Neuronal stem cell (in vitro differentiated cells): ENCODE measurements around the gene NEMP2.

ENCODE experiments used
- DNase-seq: peaks from one replicate; pipeline ENCODE4 v3.0.0-alpha.2; 2013; ENCODE audit warnings: low spot score
- H2AFZ ChIP-seq: one replicate; pipeline ENCODE4 v1.6.1; 2013; ENCODE audit warnings: mild to moderate bottlenecking, low read length, inconsistent platforms
- H2AK5ac ChIP-seq: 2 replicates; pipeline ENCODE4 v1.6.1; 2013; ENCODE audit warnings: low read depth, mild to moderate bottlenecking, inconsistent platforms, low read length, moderate library complexity, mixed read lengths
- H2BK120ac ChIP-seq: 2 replicates; pipeline ENCODE4 v1.6.1; 2013; ENCODE audit warnings: low read depth, mild to moderate bottlenecking, inconsistent platforms, low read length, moderate library complexity, mixed read lengths
- H2BK12ac ChIP-seq: one replicate; pipeline ENCODE4 v1.6.1; 2013; ENCODE audit warnings: low read length, inconsistent platforms
- H2BK15ac ChIP-seq: 2 replicates; pipeline ENCODE4 v1.6.1; 2013; ENCODE audit warnings: mild to moderate bottlenecking, low read length, inconsistent platforms, mixed read lengths
- H2BK5ac ChIP-seq: one replicate; pipeline ENCODE4 v1.6.1; 2013; ENCODE audit warnings: inconsistent platforms, mild to moderate bottlenecking, low read length, moderate library complexity
- H3K14ac ChIP-seq: one replicate; pipeline ENCODE4 v1.6.1; 2013; ENCODE audit warnings: low read length, inconsistent platforms
- H3K18ac ChIP-seq: 2 replicates; pipeline ENCODE4 v1.6.1; 2013; ENCODE audit warnings: low read length, inconsistent platforms
- H3K23ac ChIP-seq: 2 replicates; pipeline ENCODE4 v1.6.1; 2013; ENCODE audit warnings: low read depth, mild to moderate bottlenecking, mixed read lengths, low read length, inconsistent platforms; ENCODE audit not compliant: poor library complexity
- H3K27ac ChIP-seq: replicated peaks from 3 replicates; pipeline ENCODE4 v1.5.1; 2013; ENCODE audit warnings: low read length, inconsistent platforms
- H3K27me3 ChIP-seq, 3 experiments: 2 replicates each; pipeline ENCODE4 v1.6.1; 2013; ENCODE audit warnings: low read length in 3 of 3, mild to moderate bottlenecking in 2 of 3, inconsistent platforms in 1 of 3, low read depth in 1 of 3, mixed read lengths in 1 of 3, moderate library complexity in 1 of 3; ENCODE audit not compliant: control insufficient read depth in 3 of 3, insufficient read depth in 3 of 3
- H3K36me3 ChIP-seq, 2 donors: replicated peaks in 1 of 2; 2 replicates each; pipeline ENCODE4 v1.6.1; 2013; ENCODE audit warnings: low read length in 2 of 2; ENCODE audit not compliant: control insufficient read depth in 2 of 2, insufficient read depth in 2 of 2
- H3K4ac ChIP-seq: 2 replicates; pipeline ENCODE4 v1.6.1; 2013; ENCODE audit warnings: inconsistent platforms, mild to moderate bottlenecking, low read length, moderate library complexity
- H3K4me1 ChIP-seq, 2 donors: 1 replicate in 1 of 2; 2 replicates in 1 of 2; pipeline ENCODE4 v1.6.1; 2013; ENCODE audit warnings: low read length in 2 of 2, low read depth in 1 of 2; ENCODE audit not compliant: control insufficient read depth in 2 of 2, insufficient read depth in 1 of 2
- H3K4me2 ChIP-seq: one replicate; pipeline ENCODE4 v1.6.1; 2013; ENCODE audit warnings: mild to moderate bottlenecking, low read length, inconsistent platforms; ENCODE audit not compliant: insufficient read depth, poor library complexity, severe bottlenecking
- H3K4me3 ChIP-seq, 2 donors: 2 replicates each; pipeline ENCODE4 v1.5.1; 2013; ENCODE audit warnings: low read length in 2 of 2, mild to moderate bottlenecking in 2 of 2, inconsistent platforms in 1 of 2, moderate library complexity in 1 of 2
- H3K79me1 ChIP-seq: one replicate; pipeline ENCODE4 v1.6.1; 2013; ENCODE audit warnings: low read depth, mild to moderate bottlenecking, inconsistent platforms, low read length, moderate library complexity
- H3K9ac ChIP-seq: one replicate; pipeline ENCODE4 v1.6.1; 2013; ENCODE audit warnings: mild to moderate bottlenecking, low read depth, low read length, inconsistent platforms; ENCODE audit not compliant: poor library complexity
- H3K9me3 ChIP-seq, 2 donors: replicated peaks in 1 of 2; 2 replicates each; pipeline versions ENCODE3 to v1.6.1; 2013; ENCODE audit warnings: low read length in 2 of 2, mild to moderate bottlenecking in 2 of 2, inconsistent platforms in 1 of 2, low read depth in 1 of 2, mixed read lengths in 1 of 2, moderate library complexity in 1 of 2; ENCODE audit not compliant: control insufficient read depth in 2 of 2, insufficient read depth in 1 of 2
- H4K8ac ChIP-seq: one replicate; pipeline ENCODE4 v1.6.1; 2013; ENCODE audit warnings: low read depth, mild to moderate bottlenecking, inconsistent platforms, low read length, moderate library complexity
- H4K91ac ChIP-seq: one replicate; pipeline ENCODE4 v1.6.1; 2013; ENCODE audit warnings: low read length, low read depth, mild to moderate bottlenecking, inconsistent platforms; ENCODE audit not compliant: poor library complexity
- WGBS, 2 donors: extraction: QIAGEN DNeasy Blood & Tissue Kit; methylation state at CpG; one replicate each; pipeline ENCODE4 v1.1.7; 2013; ENCODE audit warnings: missing lambda C conversion rate in 2 of 2, mixed read lengths in 1 of 2; ENCODE audit not compliant: insufficient read length in 2 of 2, insufficient replicate concordance in 1 of 2; ENCODE audit errors: extremely low coverage in 2 of 2; 5-methylcytosine and 5-hydroxymethylcytosine counted together

NEMP2 gene

DNA sequence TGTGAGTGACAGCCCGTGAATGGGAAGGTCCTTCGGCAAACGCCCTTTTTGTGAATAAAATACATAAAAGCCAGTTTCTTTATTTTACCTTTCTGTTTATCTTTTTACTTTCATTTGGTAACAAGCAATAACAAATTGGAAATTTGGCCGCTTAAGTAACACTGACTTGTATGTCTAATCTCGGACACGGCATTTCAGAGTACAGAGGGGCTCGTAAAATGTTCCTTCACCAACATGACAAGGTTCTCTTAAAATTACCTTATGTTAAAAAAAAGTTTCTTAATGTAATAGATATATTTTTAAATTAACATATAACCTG lies 558 bp upstream of the NEMP2 start:
- H3K9ac ChIP-seq = no peak overlapping the region
- H3K27ac ChIP-seq = peak overlapping the region; percentile 88
- H3K36me3 ChIP-seq = no peaks in the 10 kb centered on the region
- no peaks in the 10 kb centered on the region for H3K27me3 ChIP-seq
- peak overlapping the region; percentile 58 for H3K4me2 ChIP-seq
- H3K79me1 ChIP-seq = no peaks in the 10 kb centered on the region
- no peak overlapping the region for H3K18ac ChIP-seq
- no peak overlapping the region for H2BK15ac ChIP-seq
- no CpG with 5 or more reads among the region's 7 CpGs for WGBS, 2 donors
- H3K9me3 ChIP-seq = peaks cover 0 to 19% of the 10 kb centered on the region in 2 donors
- no peak overlapping the region for H4K91ac ChIP-seq
- no peak overlapping the region for H3K4ac ChIP-seq
- peaks cover 9 to 10% of the 10 kb centered on the region in 2 donors for H3K4me1 ChIP-seq
- no peak overlapping the region for H2AK5ac ChIP-seq
- no peak for DNase-seq
- H2AFZ ChIP-seq = peak overlapping the region; percentile 96
- H2BK12ac ChIP-seq = no peak overlapping the region
- peak overlapping the region; percentile 60 to 86 for H3K4me3 ChIP-seq
- no peak overlapping the region for H3K14ac ChIP-seq
- peak overlapping the region; percentile 87 for H3K23ac ChIP-seq
- H4K8ac ChIP-seq = no peak overlapping the region
- H2BK120ac ChIP-seq = no peak overlapping the region
- peak overlapping the region; percentile 32 for H2BK5ac ChIP-seq

DNA sequence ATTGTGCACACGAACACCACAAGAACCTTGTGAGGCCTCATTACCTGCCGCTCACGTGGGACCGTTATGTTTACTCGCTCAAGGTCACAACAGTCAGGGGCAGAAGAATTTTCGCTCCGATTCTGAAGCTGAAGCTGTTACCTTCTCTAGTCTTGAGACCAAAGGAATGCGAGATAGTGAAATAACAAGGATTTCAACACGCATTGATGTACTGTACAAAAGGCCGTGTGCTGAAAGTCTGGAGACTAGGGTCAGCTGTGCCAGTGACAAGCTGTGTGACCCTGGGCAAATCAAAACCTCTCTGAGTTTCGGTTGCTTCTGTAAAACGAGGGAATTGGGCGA lies 583 bp downstream of the NEMP2 start:
- WGBS, 2 donors = no CpG with 5 or more reads among the region's 13 CpGs
- H3K27ac ChIP-seq = peak overlapping the region; percentile 88
- DNase-seq = no peak

DNA sequence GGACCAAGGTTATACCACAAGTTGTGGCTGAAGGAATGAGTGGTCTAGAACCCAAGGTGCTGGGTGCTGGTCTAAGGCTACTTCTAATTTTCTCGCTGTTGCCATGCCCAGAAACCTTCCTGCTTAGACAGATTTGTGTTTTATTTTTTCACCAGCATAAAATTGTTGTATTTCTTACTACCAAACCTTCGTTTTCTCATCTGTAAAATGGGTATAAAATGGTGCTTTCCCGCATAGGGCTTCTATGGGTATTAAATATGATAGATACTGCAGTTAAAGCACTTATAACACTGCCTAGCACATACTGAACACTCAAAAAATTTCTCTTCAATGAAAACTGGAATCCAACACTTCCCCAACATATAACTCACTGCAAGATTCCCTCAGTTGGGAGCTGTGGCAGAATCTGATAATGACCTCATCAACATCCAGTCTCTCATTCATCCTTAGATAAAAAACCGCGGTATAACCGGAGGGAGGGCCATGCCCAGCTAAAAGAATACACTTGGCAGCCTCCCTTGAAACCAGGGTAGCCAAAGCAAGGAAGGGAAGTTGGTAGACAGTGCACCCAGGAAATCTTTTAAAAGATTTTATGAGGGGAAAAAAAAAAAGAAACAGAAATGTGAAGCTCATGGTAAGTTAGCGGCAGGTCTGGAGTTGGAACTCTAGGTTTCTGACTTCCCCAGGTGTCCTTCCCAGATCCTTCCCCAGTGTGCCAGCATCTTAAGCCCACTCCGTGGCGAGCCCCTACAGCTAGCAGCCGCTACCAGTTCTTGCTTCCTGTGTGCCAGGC lies 1.2 kb downstream of the NEMP2 start:
- no peak overlapping the region for H2BK5ac ChIP-seq
- no peak overlapping the region for H3K4ac ChIP-seq
- H3K4me1 ChIP-seq = peaks cover 9 to 10% of the 10 kb centered on the region in 2 donors
- peaks cover 0 to 12% of the 10 kb centered on the region in 2 donors for H3K9me3 ChIP-seq
- no peak overlapping the region for H3K9ac ChIP-seq
- no peaks in the 10 kb centered on the region for H3K79me1 ChIP-seq
- H3K36me3 ChIP-seq = no peaks in the 10 kb centered on the region
- H2BK12ac ChIP-seq = no peak overlapping the region
- WGBS, 2 donors = no CpG with 5 or more reads among the region's 10 CpGs
- peak overlapping the region; percentile 96 for H2AFZ ChIP-seq
- H4K8ac ChIP-seq = no peak overlapping the region
- peak overlapping the region; percentile 55 for H3K18ac ChIP-seq
- peak overlapping the region; percentile 58 for H3K4me2 ChIP-seq
- no peaks in the 10 kb centered on the region for H3K27me3 ChIP-seq
- H3K23ac ChIP-seq = no peak overlapping the region
- DNase-seq = no peak
- H3K14ac ChIP-seq = no peak overlapping the region
- H3K4me3 ChIP-seq = peak overlapping the region in 1 of 2 donors; percentile 60
- peak overlapping the region; percentile 33 for H2AK5ac ChIP-seq
- H2BK15ac ChIP-seq = no peak overlapping the region
- no peak overlapping the region for H3K27ac ChIP-seq
- no peak overlapping the region for H2BK120ac ChIP-seq
- H4K91ac ChIP-seq = no peak overlapping the region

More for the DNA sequence above, 583 bp downstream of the NEMP2 start:
- Histone ChIP-seq H3K23ac (no peak overlapping the region), H3K4ac (no peak overlapping the region), H4K8ac (no peak overlapping the region), H2BK120ac (peak overlapping the region; percentile 95), H3K27me3 (no peaks in the 10 kb centered on the region), H3K4me2 (peak overlapping the region; percentile 58), H2BK5ac (no peak overlapping the region), H3K36me3 (no peaks in the 10 kb centered on the region), H3K18ac (peak overlapping the region; percentile 55), H4K91ac (no peak overlapping the region), H3K4me1 (peaks cover 9 to 10% of the 10 kb centered on the region in 2 donors), H2BK12ac (no peak overlapping the region), H3K14ac (no peak overlapping the region), H2AFZ (peak overlapping the region; percentile 96), H3K9me3 (peaks cover 0 to 12% of the 10 kb centered on the region in 2 donors), H2BK15ac (no peak overlapping the region), H3K4me3 (peak overlapping the region; percentile 60 to 86), H3K9ac (no peak overlapping the region), H2AK5ac (peak overlapping the region; percentile 33), H3K79me1 (no peaks in the 10 kb centered on the region)

DNA sequence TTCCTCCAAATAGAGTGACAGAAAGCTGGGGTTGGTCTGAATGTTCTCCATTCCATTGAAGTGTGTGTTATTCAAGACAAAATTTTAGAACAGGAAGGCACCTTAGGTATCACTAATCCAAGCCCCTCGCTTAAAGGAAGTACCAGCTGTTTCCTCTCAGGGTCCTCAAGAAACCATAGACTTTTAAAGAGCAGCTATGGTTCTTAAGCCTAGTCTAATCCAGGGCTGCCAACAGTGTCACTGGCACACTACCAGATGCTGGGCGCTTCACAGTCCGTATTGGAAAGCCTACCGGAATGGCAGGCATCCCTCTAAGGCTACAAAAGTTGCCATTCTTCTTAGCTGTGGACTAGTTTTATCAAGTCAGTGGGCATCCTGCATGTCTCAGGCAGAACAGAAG lies 1.9 kb downstream of the NEMP2 start:
- Histone ChIP-seq H2AK5ac (no peak overlapping the region), H3K4me3 (no peak overlapping the region), H3K14ac (no peak overlapping the region), H3K36me3 (no peaks in the 10 kb centered on the region), H2BK5ac (no peak overlapping the region), H3K23ac (no peak overlapping the region), H3K9me3 (peaks cover 0 to 8% of the 10 kb centered on the region in 2 donors), H2AFZ (no peak overlapping the region), H3K18ac (no peak overlapping the region), H3K4me1 (peaks cover 9 to 10% of the 10 kb centered on the region in 2 donors), H3K27me3 (no peaks in the 10 kb centered on the region), H2BK12ac (no peak overlapping the region), H3K27ac (no peak overlapping the region), H2BK15ac (no peak overlapping the region), H3K4me2 (no peak overlapping the region), H3K9ac (no peak overlapping the region), H4K8ac (no peak overlapping the region), H3K79me1 (no peaks in the 10 kb centered on the region), H4K91ac (no peak overlapping the region), H3K4ac (no peak overlapping the region), H2BK120ac (no peak overlapping the region)
- no peak for DNase-seq
- WGBS, 2 donors = no CpG with 5 or more reads among the region's 4 CpGs
